Epithelial cell of esophagus (primary cell): ENCODE results near the gene SMIM14.

ENCODE experiments used
- DNase-seq: peaks from one replicate; pipeline ENCODE4 v3.0.0; 2010; ENCODE audit warnings: low read depth
- H3K4me3 ChIP-seq: 2 replicates; pipeline ENCODE4 v1.5.1; 2011; ENCODE audit warnings: mild to moderate bottlenecking, low read length, control low read depth
- CTCF ChIP-seq: IDR thresholded peaks from 2 replicates; pipeline ENCODE4 v1.5.1; 2011; ENCODE audit warnings: low read depth, mild to moderate bottlenecking, low read length, control low read depth, inconsistent platforms; ENCODE audit not compliant: insufficient read depth; ENCODE audit errors: missing control alignments

The SMIM14 gene

GRCh38 chr4:39497909-39498726 lies 140.5 kb downstream of the SMIM14 start:
- no peak overlapping the region for H3K4me3 ChIP-seq
- DNase-seq: no peak
- no peak for TF ChIP-seq CTCF
